ENCODE data around the gene PMEL.

PMEL gene

GRCh38 chr12:55997535-55997859 is 31.7 kb upstream of the PMEL start:
- TF ChIP-seq EZH2 (IDR thresholded peaks at IDR 0.05; ENCODE audit: borderline replicate concordance, low read length) (no peak), CTCF (IDR thresholded peaks at IDR 0.05; ENCODE audit: low read length) (no peak)
- Histone ChIP-seq H3K36me3 (ENCODE audit: insufficient read depth, low read length) (peaks cover 27% of the 10 kb centered on the region), H3K4me2 (ENCODE audit: low read length) (no peak overlapping the region), H4K20me1 (ENCODE audit: insufficient read depth, low read length) (no peaks in the 10 kb centered on the region), H3K27me3 (ENCODE audit: insufficient read depth, low read length) (no peaks in the 10 kb centered on the region), H3K79me2 (ENCODE audit: insufficient read depth, low read length) (no peaks in the 10 kb centered on the region), H3K4me1 (ENCODE audit: insufficient read depth, low read length, severe bottlenecking) (peaks cover 8% of the 10 kb centered on the region), H3K9ac (ENCODE audit: low read length) (no peak overlapping the region), H3K27ac (ENCODE audit: low read depth, low read length, poor library complexity, severe bottlenecking) (no peak overlapping the region), H3K4me3 (ENCODE audit: low read depth, low read length, poor library complexity, severe bottlenecking) (no peak overlapping the region), H3F3A (ENCODE audit: insufficient read depth, low read length) (0 out of 2 replicates have a peak, but pooled peaks cover 4% of the 10 kb centered on the region), H3K9me2 (ENCODE audit: low read depth, low read length) (no peaks in the 10 kb centered on the region), H2AFZ (ENCODE audit: low read length) (no peak overlapping the region), H3K9me3 (ENCODE audit: low read length) (no peaks in the 10 kb centered on the region)

DNA sequence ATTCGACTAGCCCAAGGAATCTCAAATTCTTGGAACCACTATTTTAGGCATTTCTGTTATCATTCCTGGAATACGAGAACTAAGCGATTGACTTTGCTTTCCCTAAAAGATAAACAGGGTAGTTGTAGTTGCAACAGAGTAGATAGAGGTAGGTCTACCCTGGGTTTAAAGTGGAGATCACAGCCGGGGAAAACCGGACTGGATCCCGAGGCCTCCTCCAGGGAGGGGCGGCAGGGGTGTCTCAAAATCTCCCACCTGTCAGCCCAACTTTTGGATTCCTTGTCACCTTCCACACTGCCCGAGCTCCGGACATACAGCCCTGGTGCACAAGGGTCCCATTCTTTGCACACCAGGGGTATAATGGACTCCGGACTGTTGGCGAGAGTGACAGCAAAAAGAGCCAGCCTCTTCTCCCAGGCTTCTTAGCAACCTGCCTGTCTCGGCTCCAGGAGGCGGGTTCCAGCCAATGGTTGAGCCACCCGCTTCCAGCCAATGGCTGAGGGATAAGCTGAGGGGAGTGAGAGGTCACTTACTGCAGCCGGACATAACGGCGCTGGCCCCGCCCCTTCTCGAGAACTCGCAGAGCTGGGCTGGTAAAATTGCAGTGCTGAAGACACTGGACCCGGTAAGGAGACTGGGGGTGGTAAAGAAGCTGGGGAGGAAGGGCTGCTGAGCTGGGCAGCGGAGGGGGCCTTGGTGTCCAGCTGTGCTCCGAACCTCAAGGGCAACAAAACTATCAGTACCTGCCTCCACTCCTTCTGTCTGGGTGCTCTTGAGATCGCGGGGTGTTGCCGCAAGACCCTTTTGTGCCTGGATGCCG is 31.1 kb upstream of the PMEL start, which contains the start of gene SUOX:
Gene SUOX (plus strand): TSS at position 562 of the 820 bp plus-strand sequence. CDS start 4,946 bp downstream, outside the sequence.
- no peaks in the 10 kb centered on the region for H3K27me3 ChIP-seq (ENCODE audit: insufficient read depth, low read length)
- H3F3A ChIP-seq (ENCODE audit: insufficient read depth, low read length), result 0 out of 2 replicates have a peak, but pooled peaks cover 4% of the 10 kb centered on the region
- H3K4me3 ChIP-seq (ENCODE audit: low read depth, low read length, poor library complexity, severe bottlenecking), result no peak within 1 kb of the TSS
- H3K27ac ChIP-seq (ENCODE audit: low read depth, low read length, poor library complexity, severe bottlenecking), result no peak within 1 kb of the TSS
- H3K9me3 ChIP-seq (ENCODE audit: low read length), result no peaks in the 10 kb centered on the region
- no peak within 1 kb of the TSS for H2AFZ ChIP-seq (ENCODE audit: low read length)
- H3K4me1 ChIP-seq (ENCODE audit: insufficient read depth, low read length, severe bottlenecking), result peaks cover 8% of the 10 kb centered on the region
- peak within 1 kb of the TSS; percentile 16; the same call in 1 of the 2 replicates for H3K4me2 ChIP-seq (ENCODE audit: low read length)
- H3K9me2 ChIP-seq (ENCODE audit: low read depth, low read length), result no peaks in the 10 kb centered on the region
- no peak within 1 kb of the TSS for H3K9ac ChIP-seq (ENCODE audit: low read length)
- H3K79me2 ChIP-seq (ENCODE audit: insufficient read depth, low read length), result no peaks in the 10 kb centered on the region
- H4K20me1 ChIP-seq (ENCODE audit: insufficient read depth, low read length), result no peaks in the 10 kb centered on the region
- H3K36me3 ChIP-seq (ENCODE audit: insufficient read depth, low read length), result peaks cover 32% of the 10 kb centered on the region
- TF ChIP-seq EZH2 (IDR thresholded peaks at IDR 0.05; ENCODE audit: borderline replicate concordance, low read length) (no peak), CTCF (IDR thresholded peaks at IDR 0.05; ENCODE audit: low read length) (no peak)

- peaks cover 39% of the 10 kb centered on the region for H3K36me3 ChIP-seq (ENCODE audit: insufficient read depth, low read length)
- H3K4me1 ChIP-seq (ENCODE audit: insufficient read depth, low read length, severe bottlenecking), result peaks cover 8% of the 10 kb centered on the region
- TF ChIP-seq EZH2 (IDR thresholded peaks at IDR 0.05; ENCODE audit: borderline replicate concordance, low read length), result no peak
- peak; percentile 94 for TF ChIP-seq CTCF (IDR thresholded peaks at IDR 0.05; ENCODE audit: low read length)
- no peaks in the 10 kb centered on the region for H3K9me3 ChIP-seq (ENCODE audit: low read length)
- H2AFZ ChIP-seq (ENCODE audit: low read length), result no peak overlapping the region
- H4K20me1 ChIP-seq (ENCODE audit: insufficient read depth, low read length), result no peaks in the 10 kb centered on the region
- H3K27ac ChIP-seq (ENCODE audit: low read depth, low read length, poor library complexity, severe bottlenecking), result no peak overlapping the region
- 0 out of 2 replicates have a peak, but pooled peaks cover 4% of the 10 kb centered on the region for H3F3A ChIP-seq (ENCODE audit: insufficient read depth, low read length)
- no peaks in the 10 kb centered on the region for H3K79me2 ChIP-seq (ENCODE audit: insufficient read depth, low read length)
- H3K4me3 ChIP-seq (ENCODE audit: low read depth, low read length, poor library complexity, severe bottlenecking), result no peak overlapping the region
- no peaks in the 10 kb centered on the region for H3K27me3 ChIP-seq (ENCODE audit: insufficient read depth, low read length)
- H3K9me2 ChIP-seq (ENCODE audit: low read depth, low read length), result no peaks in the 10 kb centered on the region
- H3K9ac ChIP-seq (ENCODE audit: low read length), result no peak overlapping the region
- no peak overlapping the region for H3K4me2 ChIP-seq (ENCODE audit: low read length)
Measured at GRCh38 chr12:55996201-55996714, 30.4 kb upstream of the PMEL start.

Measured in OCI-LY1 (cell line).